CD4-positive, alpha-beta T cell treated with Interferon gamma for 1 hour (primary cell): ENCODE results near the gene CASP12.

Experiments
- DNase-seq: peaks from one replicate; pipeline ENCODE4 v3.0.0-alpha.2; 2020

Gene CASP12

GRCh38 chr11:104883342-104883741, 14.9 kb downstream of the CASP12 start:
- DNase-seq: no peak

GRCh38 chr11:104881117-104881794, 17.0 kb downstream of the CASP12 start:
- DNase-seq: no peak

GRCh38 chr11:104879514-104880190, 18.6 kb downstream of the CASP12 start:
- DNase-seq: no peak

GRCh38 chr11:104876861-104877431, 21.3 kb downstream of the CASP12 start:
- peak; percentile 3 for DNase-seq

- no peak for DNase-seq
Measured at GRCh38 chr11:104876324-104876723, 21.9 kb downstream of the CASP12 start.

GRCh38 chr11:104873252-104873651, 25.0 kb downstream of the CASP12 start:
- DNase-seq: no peak

- DNase-seq: no peak
Measured at GRCh38 chr11:104872393-104872792, 25.9 kb downstream of the CASP12 start.

DNA sequence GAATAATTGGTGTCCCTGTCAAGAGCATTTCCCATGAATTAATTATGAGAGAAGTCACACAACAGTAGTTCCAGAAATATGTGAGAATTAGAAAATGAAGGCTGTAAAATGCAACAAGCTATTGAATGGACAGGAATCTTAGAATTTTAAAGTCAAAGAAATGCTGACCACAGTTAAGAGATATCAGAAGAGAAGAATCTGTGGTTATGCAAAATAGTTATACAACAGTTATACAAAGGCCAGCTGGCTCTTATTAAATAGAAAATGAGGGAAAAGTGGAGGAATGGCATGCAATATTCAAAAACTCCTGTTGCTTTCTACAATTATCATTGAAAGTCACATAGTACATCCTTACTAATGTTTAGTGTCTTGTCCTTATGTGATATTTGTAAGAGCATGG, 27.4 kb downstream of the CASP12 start:
- no peak for DNase-seq

DNA sequence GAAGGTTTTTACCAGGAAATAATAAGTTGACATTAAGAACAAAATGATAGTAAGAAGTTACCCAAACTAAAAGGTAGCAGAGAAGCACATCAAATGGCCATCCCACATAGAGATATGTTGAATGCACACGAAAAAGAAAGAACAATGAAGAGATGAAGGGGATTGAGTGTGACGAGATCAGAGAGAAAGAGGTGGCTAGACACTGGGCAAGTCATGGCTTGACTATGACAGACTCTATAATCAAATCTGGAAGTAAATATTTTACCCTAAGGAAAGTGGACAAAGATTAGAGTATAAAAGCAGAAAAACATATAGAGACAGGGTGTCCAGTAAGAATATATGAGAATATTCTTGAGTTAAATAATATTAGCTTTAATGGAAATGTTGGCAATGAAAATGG, 31.4 kb downstream of the CASP12 start:
- DNase-seq: no peak

DNA sequence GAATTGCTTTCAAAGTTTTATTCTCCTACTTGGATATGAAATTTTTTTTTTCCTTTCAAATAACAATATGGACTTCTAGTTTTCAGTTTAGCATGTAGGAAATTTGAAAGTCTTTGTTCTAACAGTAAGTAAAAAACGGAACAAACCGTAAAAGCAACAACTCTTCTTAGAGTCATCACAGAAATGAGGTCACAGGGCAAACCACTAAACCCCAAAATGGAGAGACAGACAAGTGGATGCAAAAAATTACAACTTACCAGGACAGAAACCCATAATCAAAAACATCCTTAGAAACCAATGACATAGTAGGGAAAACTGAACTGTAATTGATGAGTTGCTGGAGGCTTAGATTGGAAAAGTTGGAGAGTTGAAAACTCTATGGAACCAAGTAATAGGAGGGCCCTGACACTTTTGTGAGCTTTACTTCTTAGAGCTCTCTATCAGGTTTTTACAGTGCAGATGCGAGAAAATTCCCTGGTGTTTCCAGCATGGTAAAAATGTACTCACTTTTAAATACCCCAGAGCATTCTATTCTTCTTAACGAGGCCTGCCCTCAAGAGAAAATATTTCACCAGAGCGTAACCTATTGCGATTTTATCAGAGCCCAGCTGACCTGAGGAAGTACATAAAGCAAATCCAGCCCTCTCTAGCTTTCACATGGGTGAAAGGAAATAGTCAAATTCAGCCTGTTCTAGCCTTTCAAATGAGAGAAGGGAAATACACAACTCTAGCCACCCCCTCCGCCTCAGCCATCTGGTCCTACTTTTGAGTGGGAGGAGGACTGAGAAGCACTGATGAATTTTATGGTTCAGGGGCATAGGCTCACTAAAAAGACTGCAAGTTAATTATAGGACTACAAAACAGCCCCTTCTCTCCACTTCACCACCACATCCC, 39.1 kb downstream of the CASP12 start:
- peak; percentile 6 for DNase-seq

GRCh38 chr11:104856607-104857006, 41.7 kb downstream of the CASP12 start:
- DNase-seq: no peak

DNA sequence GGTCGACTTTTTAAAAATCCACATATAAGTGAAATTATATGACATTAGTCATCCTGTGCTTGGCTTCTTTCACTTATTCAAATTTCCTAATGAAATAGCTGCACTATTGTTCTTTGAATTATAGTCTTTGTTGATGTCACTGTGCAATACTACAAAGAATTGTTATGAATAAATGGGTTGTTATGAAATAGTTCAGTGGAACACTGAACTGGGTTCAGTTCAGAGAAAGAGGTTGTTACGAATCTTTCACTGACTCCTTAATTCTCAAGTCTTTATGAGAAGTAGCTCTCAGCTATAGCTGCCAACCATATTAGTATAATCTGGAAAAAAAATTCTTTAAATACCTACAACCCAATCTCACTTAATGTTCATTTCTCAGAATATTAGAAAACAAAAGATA, 42.3 kb downstream of the CASP12 start:
- no peak for DNase-seq

- DNase-seq: no peak
Measured at GRCh38 chr11:104853276-104853675, 45.0 kb downstream of the CASP12 start.

- DNase-seq: no peak
Measured at GRCh38 chr11:104852811-104853210, 45.4 kb downstream of the CASP12 start.

- DNase-seq: no peak
Measured at GRCh38 chr11:104846216-104846615, 52.0 kb downstream of the CASP12 start.

DNA sequence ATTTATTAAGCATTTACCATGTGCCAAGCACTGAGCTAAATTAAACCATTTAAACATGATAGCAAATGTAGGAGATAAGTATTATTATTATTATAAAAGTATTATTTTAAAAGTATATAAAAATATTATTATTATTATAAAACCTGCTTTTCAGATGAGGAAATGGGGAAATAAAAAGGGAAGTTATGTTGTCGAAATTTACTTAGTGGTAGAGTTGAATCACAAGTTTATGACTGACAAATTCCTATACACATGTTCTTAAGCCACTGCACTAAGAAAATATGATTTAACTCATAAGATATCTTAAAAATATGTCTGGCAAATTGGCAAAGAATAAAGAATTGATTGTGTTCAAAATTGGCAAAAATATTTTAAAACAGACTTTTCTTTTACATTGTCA, 53.8 kb downstream of the CASP12 start:
- no peak for DNase-seq

GRCh38 chr11:104843150-104843836, 55.0 kb downstream of the CASP12 start:
- no peak for DNase-seq

DNA sequence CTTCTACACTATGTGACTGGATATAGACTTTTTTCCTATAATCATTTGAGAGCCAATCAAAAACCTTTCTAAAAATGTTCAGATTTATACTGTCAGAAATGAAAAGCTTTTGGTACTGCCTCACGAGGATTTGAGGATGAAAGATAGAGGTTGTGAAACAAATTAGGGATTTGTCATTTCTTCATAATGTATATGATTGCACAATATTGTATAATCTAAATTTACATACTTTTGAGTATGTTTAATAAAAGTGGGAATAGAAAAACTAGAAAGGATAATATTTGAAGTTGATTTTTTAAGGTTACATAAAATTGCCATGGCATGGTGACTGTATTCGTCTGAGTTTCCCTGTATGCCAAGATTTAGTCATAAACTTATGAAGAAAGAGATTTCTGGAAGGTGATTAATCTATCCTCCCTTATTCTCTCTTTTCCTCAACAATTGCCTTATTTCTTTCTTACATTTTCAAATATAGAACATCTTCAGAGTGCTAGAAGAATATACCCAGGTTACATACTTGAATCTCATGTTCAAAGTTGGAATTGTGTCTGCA, 56.2 kb downstream of the CASP12 start:
- DNase-seq: no peak

- no peak for DNase-seq
Measured at GRCh38 chr11:104841185-104841584, 57.1 kb downstream of the CASP12 start.

DNA sequence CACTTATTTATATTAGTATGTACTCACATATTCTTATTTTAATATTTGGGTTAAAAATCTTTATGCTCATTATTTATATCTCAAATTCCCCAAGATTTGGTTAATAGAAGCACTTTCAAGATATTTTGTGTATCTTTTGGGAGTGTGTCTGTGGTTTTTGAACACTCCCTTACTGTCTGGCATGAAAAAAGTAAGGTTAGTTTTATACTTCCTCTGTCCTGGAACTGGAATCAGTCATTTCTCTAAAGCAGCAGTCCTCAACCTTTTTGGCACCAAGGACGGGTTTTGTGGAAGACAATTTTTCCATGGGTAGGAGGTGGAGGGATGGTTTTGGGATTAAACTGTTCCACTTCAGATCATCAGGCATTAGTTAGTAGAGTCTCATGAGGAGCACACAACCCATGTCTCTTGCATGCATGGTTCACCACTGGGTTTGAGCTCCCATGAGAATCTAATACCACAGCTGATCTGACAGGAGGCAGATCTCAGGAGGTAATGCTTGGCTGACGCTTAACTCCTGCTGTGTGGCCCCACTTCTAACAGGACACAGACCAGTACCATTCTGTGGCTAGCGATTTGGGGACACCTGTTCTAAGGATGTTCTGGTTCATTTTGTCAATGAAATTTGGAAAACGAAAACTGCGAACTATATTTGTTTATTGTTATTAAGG, 60.2 kb downstream of the CASP12 start:
- no peak for DNase-seq

GRCh38 chr11:104836691-104837090, 61.6 kb downstream of the CASP12 start:
- DNase-seq: no peak
